HEK293 (cell line): ENCODE measurements around the gene AFF2.

ENCODE experiments used
- CTCF ChIA-PET: fragments of 350-600 bp; formaldehyde crosslinking; extraction: SDS; loops from one replicate; lab custom pipeline; 2021; ENCODE audit warnings: antibody characterized with exemption; lab: Yijun Ruan, JAX
- POLR2A ChIA-PET: fragments of 300-600 bp; formaldehyde crosslinking; extraction: SDS; loops from one replicate; lab custom pipeline; 2020; ENCODE audit warnings: antibody characterized with exemption, inconsistent platforms; lab: Yijun Ruan, JAX
- H3K27ac ChIP-seq: fragments of 200-500 bp; sonication (Bioruptor generic); 2 replicates; pipeline ENCODE4 v1.5.1; 2014; ENCODE audit warnings: low read depth, low read length, control low read depth, inconsistent platforms; ENCODE audit errors: extremely low read depth
- H3K36me3 ChIP-seq, 2 experiments: fragments of 200-500 bp in 1 of 2; sonication (Bioruptor generic) in 1 of 2; 1 replicate in 1 of 2; 2 replicates in 1 of 2; pipeline ENCODE4 v1.5.1; 2014 to 2017; ENCODE audit warnings: inconsistent platforms in 2 of 2, low read length in 2 of 2; ENCODE audit not compliant: control insufficient read depth in 2 of 2, insufficient read depth in 1 of 2
- H3K4me1 ChIP-seq: fragments of 200-500 bp; sonication (Bioruptor generic); 2 replicates; pipeline ENCODE4 v1.5.1; 2014; ENCODE audit warnings: mild to moderate bottlenecking, low read length, inconsistent platforms; ENCODE audit not compliant: control insufficient read depth, insufficient read depth
- H3K4me3 ChIP-seq: 2 replicates; pipeline ENCODE4 v1.5.1; 2011; ENCODE audit warnings: low read depth, mild to moderate bottlenecking, control low read depth, low read length, moderate library complexity
- H3K9me3 ChIP-seq: fragments of 200-500 bp; sonication (Bioruptor generic); 2 replicates; pipeline ENCODE4 v1.5.1; 2014; ENCODE audit warnings: low read depth, low read length, inconsistent platforms; ENCODE audit not compliant: control insufficient read depth, insufficient read depth
- BCL11A ChIP-seq: fragments of 450-650 bp; formaldehyde crosslinking; IDR thresholded peaks from 2 replicates; pipeline ENCODE4 v1.5.1; 2016; ENCODE audit warnings: low read depth, missing biosample characterization, missing genetic modification characterization
- HOXA7 ChIP-seq: sonication (generic); formaldehyde crosslinking; IDR thresholded peaks from 2 replicates; pipeline ENCODE4 v1.8.1; 2022; ENCODE audit warnings: missing genetic modification reagents, borderline replicate concordance
- SP7 ChIP-seq: fragments of 450-650 bp; formaldehyde crosslinking; IDR thresholded peaks from 2 replicates; pipeline ENCODE4 v1.5.1; 2016; ENCODE audit warnings: missing biosample characterization, missing genetic modification characterization
- ZNF16 ChIP-seq: fragments of 450-650 bp; formaldehyde crosslinking; IDR thresholded peaks from 2 replicates; pipeline ENCODE4 v1.5.1; 2016; ENCODE audit warnings: low read depth, missing biosample characterization, missing genetic modification characterization
- ZNF239 ChIP-seq: fragments of 450-650 bp; formaldehyde crosslinking; IDR thresholded peaks from 2 replicates; pipeline ENCODE4 v1.5.1; 2016; ENCODE audit warnings: missing biosample characterization, missing genetic modification characterization
- ZNF324 ChIP-seq: fragments of 450-650 bp; formaldehyde crosslinking; IDR thresholded peaks from 2 replicates; pipeline ENCODE4 v1.5.1; 2016; ENCODE audit warnings: missing biosample characterization, missing genetic modification characterization
- ZNF350 ChIP-seq: fragments of 450-650 bp; formaldehyde crosslinking; IDR thresholded peaks from 2 replicates; pipeline ENCODE4 v1.5.0; 2017; ENCODE audit warnings: missing biosample characterization, mild to moderate bottlenecking, missing genetic modification characterization
- ZNF404 ChIP-seq: fragments of 450-650 bp; formaldehyde crosslinking; IDR thresholded peaks from 2 replicates; pipeline ENCODE4 v1.5.1; 2017; ENCODE audit warnings: missing biosample characterization, missing genetic modification characterization
- ZNF433 ChIP-seq: fragments of 450-650 bp; formaldehyde crosslinking; IDR thresholded peaks from 2 replicates; pipeline ENCODE4 v1.5.1; 2016; ENCODE audit warnings: missing biosample characterization, missing genetic modification characterization, low read depth
- ZNF555 ChIP-seq: fragments of 450-650 bp; formaldehyde crosslinking; conservative IDR thresholded peaks from 2 replicates; pipeline ENCODE4 v1.5.1; 2017; ENCODE audit warnings: missing biosample characterization, mild to moderate bottlenecking, missing genetic modification characterization, inconsistent platforms
- ZNF707 ChIP-seq: fragments of 450-650 bp; formaldehyde crosslinking; IDR thresholded peaks from 2 replicates; pipeline ENCODE4 v1.5.1; 2016; ENCODE audit warnings: missing biosample characterization, missing genetic modification characterization
- ZNF776 ChIP-seq: fragments of 450-650 bp; formaldehyde crosslinking; IDR thresholded peaks from 2 replicates; pipeline ENCODE4 v1.5.0; 2017; ENCODE audit warnings: missing biosample characterization, missing genetic modification characterization, borderline replicate concordance
- TF ChIP-seq, protein P1 (sequence below): fragments of 450-650 bp; formaldehyde crosslinking; conservative IDR thresholded peaks from 2 replicates; pipeline ENCODE4 v1.5.1; 2016; ENCODE audit warnings: low read depth, missing biosample characterization, missing genetic modification characterization
- TF ChIP-seq, protein P2 (sequence below): fragments of 450-650 bp; formaldehyde crosslinking; IDR thresholded peaks from 2 replicates; pipeline ENCODE4 v1.5.1; 2016; ENCODE audit warnings: missing biosample characterization, missing genetic modification characterization
- TF ChIP-seq, protein P3 (sequence below): fragments of 450-650 bp; formaldehyde crosslinking; IDR thresholded peaks from 2 replicates; pipeline ENCODE4 v1.5.1; 2016; ENCODE audit warnings: missing biosample characterization, missing genetic modification characterization
- TF ChIP-seq, protein P4 (sequence below): fragments of 450-650 bp; formaldehyde crosslinking; IDR thresholded peaks from 2 replicates; pipeline ENCODE4 v1.5.1; 2016; ENCODE audit warnings: missing biosample characterization, missing genetic modification characterization
- TF ChIP-seq, protein P5 (sequence below): fragments of 450-650 bp; formaldehyde crosslinking; IDR thresholded peaks from 2 replicates; pipeline ENCODE4 v1.5.1; 2016; ENCODE audit warnings: missing biosample characterization, missing genetic modification characterization
- TF ChIP-seq, protein P6 (sequence below): fragments of 450-650 bp; IDR thresholded peaks from 2 replicates; pipeline ENCODE4 v1.5.1; 2018; ENCODE audit warnings: missing biosample characterization, missing genetic modification characterization
- TF ChIP-seq, protein P7 (sequence below): fragments of 450-650 bp; formaldehyde crosslinking; IDR thresholded peaks from 2 replicates; pipeline ENCODE4 v1.5.1; 2016; ENCODE audit warnings: missing biosample characterization, missing genetic modification characterization

AFF2 gene

DNA sequence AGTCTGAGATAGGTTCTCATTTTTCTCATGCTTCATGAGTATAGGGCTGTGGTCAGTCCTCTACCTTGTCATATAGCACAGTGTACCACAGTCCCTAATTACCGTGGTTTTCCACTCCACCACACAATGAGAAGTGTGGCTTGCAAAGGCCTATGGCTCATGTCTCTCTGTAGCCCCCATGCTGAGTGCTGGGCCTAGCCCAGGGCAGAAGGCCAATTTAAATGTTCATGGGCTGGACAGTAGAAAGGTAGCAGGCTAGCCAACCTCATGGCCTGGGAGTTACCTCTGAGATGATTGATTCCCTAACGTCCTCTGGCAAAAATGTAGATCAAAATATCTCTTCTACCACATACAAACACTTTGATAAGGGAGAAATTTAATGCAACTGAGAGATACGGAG is 222.5 kb downstream of the AFF2 start:
- CTCF ChIA-PET, result no interaction called here
- POLR2A ChIA-PET, result no interaction called here
- no peaks in the 10 kb centered on the region for H3K4me1 ChIP-seq
- no peaks in the 10 kb centered on the region for H3K36me3 ChIP-seq
- TF ChIP-seq, protein P1, sequence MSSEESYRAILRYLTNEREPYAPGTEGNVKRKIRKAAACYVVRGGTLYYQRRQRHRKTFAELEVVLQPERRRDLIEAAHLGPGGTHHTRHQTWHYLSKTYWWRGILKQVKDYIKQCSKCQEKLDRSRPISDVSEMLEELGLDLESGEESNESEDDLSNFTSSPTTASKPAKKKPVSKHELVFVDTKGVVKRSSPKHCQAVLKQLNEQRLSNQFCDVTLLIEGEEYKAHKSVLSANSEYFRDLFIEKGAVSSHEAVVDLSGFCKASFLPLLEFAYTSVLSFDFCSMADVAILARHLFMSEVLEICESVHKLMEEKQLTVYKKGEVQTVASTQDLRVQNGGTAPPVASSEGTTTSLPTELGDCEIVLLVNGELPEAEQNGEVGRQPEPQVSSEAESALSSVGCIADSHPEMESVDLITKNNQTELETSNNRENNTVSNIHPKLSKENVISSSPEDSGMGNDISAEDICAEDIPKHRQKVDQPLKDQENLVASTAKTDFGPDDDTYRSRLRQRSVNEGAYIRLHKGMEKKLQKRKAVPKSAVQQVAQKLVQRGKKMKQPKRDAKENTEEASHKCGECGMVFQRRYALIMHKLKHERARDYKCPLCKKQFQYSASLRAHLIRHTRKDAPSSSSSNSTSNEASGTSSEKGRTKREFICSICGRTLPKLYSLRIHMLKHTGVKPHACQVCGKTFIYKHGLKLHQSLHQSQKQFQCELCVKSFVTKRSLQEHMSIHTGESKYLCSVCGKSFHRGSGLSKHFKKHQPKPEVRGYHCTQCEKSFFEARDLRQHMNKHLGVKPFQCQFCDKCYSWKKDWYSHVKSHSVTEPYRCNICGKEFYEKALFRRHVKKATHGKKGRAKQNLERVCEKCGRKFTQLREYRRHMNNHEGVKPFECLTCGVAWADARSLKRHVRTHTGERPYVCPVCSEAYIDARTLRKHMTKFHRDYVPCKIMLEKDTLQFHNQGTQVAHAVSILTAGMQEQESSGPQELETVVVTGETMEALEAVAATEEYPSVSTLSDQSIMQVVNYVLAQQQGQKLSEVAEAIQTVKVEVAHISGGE (tag by site-specific recombination), result no peak
- TF ChIP-seq, protein P2, sequence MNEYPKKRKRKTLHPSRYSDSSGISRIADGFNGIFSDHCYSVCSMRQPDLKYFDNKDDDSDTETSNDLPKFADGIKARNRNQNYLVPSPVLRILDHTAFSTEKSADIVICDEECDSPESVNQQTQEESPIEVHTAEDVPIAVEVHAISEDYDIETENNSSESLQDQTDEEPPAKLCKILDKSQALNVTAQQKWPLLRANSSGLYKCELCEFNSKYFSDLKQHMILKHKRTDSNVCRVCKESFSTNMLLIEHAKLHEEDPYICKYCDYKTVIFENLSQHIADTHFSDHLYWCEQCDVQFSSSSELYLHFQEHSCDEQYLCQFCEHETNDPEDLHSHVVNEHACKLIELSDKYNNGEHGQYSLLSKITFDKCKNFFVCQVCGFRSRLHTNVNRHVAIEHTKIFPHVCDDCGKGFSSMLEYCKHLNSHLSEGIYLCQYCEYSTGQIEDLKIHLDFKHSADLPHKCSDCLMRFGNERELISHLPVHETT, result no peak
- TF ChIP-seq HOXA7 (CRISPR knock-in tag) (no peak), ZNF324 (no peak)
- TF ChIP-seq, all 188 proteins: peak for 0
- no peaks in the 10 kb centered on the region; the same call in 1 of the 2 replicates for H3K9me3 ChIP-seq
- no peak overlapping the region for H3K27ac ChIP-seq
- H3K4me3 ChIP-seq, result no peak overlapping the region

DNA sequence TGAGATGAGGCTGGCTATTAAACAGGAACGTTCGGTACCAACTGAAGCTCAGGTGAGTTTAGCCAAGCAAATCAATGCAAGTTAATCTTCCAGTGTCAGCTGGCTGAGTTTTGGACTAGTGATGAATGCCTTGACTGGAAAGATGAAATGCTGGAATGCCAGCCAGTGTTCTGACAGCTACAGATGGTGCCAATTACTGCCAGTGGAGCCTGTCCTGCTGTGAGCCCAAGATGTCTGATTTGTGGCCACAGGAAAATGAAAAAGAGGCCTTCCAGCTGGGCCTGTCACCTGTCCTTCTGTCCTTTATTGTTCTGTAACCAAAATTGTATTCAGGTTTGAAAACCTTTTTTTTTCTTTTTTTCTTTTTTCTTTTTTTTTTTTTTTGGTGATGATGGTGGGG is 223.1 kb downstream of the AFF2 start:
- Histone ChIP-seq H3K36me3 (no peaks in the 10 kb centered on the region), H3K4me1 (no peaks in the 10 kb centered on the region), H3K4me3 (no peak overlapping the region), H3K27ac (no peak overlapping the region), H3K9me3 (no peaks in the 10 kb centered on the region; the same call in 1 of the 2 replicates)
- ChIA-PET CTCF (interaction anchor here (0.7 kb wide), 1 partner anchor 135 kb away, joined by 3 read pairs; no protein-coding TSS in a partner anchor), POLR2A (no interaction called here)
- TF ChIP-seq SP7 (tag by site-specific recombination) (no peak), ZNF404 (tag by site-specific recombination) (no peak), ZNF350 (tag by site-specific recombination) (no peak), ZNF555 (tag by site-specific recombination) (no peak), ZNF707 (tag by site-specific recombination) (no peak), ZNF433 (tag by site-specific recombination) (no peak), BCL11A (tag by site-specific recombination) (no peak), ZNF239 (tag by site-specific recombination) (no peak), ZNF776 (tag by site-specific recombination) (no peak), ZNF16 (tag by site-specific recombination) (no peak)
- TF ChIP-seq, protein P3, sequence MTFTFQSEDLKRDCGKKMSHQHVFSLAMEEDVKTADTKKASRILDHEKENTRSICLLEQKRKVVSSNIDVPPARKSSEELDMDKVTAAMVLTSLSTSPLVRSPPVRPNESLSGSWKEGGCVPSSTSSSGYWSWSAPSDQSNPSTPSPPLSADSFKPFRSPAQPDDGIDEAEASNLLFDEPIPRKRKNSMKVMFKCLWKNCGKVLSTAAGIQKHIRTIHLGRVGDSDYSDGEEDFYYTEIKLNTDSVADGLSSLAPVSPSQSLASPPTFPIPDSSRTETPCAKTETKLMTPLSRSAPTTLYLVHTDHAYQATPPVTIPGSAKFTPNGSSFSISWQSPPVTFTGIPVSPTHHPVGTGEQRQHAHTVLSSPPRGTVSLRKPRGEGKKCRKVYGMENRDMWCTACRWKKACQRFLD (tag by site-specific recombination), result no peak
- TF ChIP-seq, protein P4, sequence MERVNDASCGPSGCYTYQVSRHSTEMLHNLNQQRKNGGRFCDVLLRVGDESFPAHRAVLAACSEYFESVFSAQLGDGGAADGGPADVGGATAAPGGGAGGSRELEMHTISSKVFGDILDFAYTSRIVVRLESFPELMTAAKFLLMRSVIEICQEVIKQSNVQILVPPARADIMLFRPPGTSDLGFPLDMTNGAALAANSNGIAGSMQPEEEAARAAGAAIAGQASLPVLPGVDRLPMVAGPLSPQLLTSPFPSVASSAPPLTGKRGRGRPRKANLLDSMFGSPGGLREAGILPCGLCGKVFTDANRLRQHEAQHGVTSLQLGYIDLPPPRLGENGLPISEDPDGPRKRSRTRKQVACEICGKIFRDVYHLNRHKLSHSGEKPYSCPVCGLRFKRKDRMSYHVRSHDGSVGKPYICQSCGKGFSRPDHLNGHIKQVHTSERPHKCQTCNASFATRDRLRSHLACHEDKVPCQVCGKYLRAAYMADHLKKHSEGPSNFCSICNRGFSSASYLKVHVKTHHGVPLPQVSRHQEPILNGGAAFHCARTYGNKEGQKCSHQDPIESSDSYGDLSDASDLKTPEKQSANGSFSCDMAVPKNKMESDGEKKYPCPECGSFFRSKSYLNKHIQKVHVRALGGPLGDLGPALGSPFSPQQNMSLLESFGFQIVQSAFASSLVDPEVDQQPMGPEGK, result no peak
- TF ChIP-seq, protein P5, sequence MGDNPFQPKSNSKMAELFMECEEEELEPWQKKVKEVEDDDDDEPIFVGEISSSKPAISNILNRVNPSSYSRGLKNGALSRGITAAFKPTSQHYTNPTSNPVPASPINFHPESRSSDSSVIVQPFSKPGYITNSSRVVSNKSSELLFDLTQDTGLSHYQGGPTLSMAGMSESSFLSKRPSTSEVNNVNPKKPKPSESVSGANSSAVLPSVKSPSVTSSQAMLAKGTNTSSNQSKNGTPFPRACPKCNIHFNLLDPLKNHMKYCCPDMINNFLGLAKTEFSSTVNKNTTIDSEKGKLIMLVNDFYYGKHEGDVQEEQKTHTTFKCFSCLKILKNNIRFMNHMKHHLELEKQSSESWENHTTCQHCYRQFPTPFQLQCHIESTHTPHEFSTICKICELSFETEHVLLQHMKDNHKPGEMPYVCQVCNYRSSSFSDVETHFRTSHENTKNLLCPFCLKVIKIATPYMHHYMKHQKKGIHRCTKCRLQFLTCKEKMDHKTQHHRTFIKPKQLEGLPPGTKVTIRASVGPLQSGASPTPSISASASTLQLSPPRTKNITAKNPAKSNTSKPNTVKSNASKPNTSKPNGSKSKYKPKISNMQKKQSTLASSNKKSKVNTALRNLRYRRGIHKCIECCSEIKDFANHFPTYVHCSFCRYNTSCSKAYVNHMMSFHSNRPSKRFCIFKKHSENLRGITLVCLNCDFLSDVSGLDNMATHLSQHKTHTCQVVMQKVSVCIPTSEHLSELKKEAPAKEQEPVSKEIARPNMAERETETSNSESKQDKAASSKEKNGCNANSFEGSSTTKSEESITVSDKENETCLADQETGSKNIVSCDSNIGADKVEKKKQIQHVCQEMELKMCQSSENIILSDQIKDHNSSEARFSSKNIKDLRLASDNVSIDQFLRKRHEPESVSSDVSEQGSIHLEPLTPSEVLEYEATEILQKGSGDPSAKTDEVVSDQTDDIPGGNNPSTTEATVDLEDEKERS (tag by site-specific recombination), result no peak
- TF ChIP-seq, protein P6, sequence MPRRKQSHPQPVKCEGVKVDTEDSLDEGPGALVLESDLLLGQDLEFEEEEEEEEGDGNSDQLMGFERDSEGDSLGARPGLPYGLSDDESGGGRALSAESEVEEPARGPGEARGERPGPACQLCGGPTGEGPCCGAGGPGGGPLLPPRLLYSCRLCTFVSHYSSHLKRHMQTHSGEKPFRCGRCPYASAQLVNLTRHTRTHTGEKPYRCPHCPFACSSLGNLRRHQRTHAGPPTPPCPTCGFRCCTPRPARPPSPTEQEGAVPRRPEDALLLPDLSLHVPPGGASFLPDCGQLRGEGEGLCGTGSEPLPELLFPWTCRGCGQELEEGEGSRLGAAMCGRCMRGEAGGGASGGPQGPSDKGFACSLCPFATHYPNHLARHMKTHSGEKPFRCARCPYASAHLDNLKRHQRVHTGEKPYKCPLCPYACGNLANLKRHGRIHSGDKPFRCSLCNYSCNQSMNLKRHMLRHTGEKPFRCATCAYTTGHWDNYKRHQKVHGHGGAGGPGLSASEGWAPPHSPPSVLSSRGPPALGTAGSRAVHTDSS, result no peak
- TF ChIP-seq, protein P7, sequence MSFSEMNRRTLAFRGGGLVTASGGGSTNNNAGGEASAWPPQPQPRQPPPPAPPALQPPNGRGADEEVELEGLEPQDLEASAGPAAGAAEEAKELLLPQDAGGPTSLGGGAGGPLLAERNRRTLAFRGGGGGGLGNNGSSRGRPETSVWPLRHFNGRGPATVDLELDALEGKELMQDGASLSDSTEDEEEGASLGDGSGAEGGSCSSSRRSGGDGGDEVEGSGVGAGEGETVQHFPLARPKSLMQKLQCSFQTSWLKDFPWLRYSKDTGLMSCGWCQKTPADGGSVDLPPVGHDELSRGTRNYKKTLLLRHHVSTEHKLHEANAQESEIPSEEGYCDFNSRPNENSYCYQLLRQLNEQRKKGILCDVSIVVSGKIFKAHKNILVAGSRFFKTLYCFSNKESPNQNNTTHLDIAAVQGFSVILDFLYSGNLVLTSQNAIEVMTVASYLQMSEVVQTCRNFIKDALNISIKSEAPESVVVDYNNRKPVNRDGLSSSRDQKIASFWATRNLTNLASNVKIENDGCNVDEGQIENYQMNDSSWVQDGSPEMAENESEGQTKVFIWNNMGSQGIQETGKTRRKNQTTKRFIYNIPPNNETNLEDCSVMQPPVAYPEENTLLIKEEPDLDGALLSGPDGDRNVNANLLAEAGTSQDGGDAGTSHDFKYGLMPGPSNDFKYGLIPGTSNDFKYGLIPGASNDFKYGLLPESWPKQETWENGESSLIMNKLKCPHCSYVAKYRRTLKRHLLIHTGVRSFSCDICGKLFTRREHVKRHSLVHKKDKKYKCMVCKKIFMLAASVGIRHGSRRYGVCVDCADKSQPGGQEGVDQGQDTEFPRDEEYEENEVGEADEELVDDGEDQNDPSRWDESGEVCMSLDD (tag by site-specific recombination), result no peak
